ENCODE results near the gene ZNF862. TPM values are rescaled to one million over a fixed set of nuclear protein-coding genes. Genes with fewer than 3 reads are reported as not detected.

ZNF862 gene
- total and polyA plus RNA-seq, 2 of the 13 experiments (the other 11 are each of a cell fraction or from before 2014, with no cell fraction given) = 0.89 to 2.0 TPM

DNA sequence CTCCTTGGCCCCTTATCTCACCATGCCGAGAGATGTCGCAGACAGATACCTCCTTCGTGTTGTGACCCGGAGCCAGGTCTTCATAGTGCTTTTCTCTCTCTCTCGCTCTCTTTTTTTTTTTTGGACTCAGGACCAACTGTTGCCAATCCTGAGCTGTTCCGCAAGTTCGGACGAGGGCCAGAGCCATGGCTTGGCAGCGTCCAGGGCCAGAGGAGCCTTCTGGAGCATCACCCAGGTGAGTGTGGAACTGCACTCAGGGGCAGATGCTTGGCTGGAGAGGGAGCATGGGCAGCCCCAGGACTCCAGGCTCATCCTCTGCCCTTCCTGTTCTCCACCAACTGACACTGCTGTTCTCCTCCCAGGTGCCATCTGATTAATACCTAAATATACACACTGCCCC, 7.8 kb downstream of the ZNF862 start:
- ATAC-seq = no peak
- BruUV-seq (replicated peaks) = no TSS peak
- Histone ChIP-seq H4K20me1 (ENCODE audit: insufficient read depth, low read length) (no peaks in the 10 kb centered on the region), H3K27me3 (ENCODE audit: control insufficient read depth in 1 of 2, insufficient read depth in 2 of 2, low read length in 2 of 2) (peaks cover 0 to 26% of the 10 kb centered on the region in 2 experiments; a peak in 3 of 5 replicates), H3K27ac (ENCODE audit: extremely low read length, insufficient read depth, low read length) (no peak overlapping the region), H2AFZ (ENCODE audit: low read length) (no peak overlapping the region), H3K9me3 (ENCODE audit: low read length) (no peaks in the 10 kb centered on the region), H3K4me2 (ENCODE audit: low read depth, low read length) (no peak overlapping the region), H3K4me3 (replicated peaks in 1 of 3; ENCODE audit: insufficient read depth in 1 of 3, low read depth in 2 of 3, low read length in 3 of 3) (no peak overlapping the region), H3K9ac (ENCODE audit: insufficient read depth, low read depth, low read length) (no peak overlapping the region), H3K36me3 (replicated peaks in 1 of 2; ENCODE audit: control insufficient read depth in 1 of 2, insufficient read depth in 2 of 2, low read length in 2 of 2) (no peaks in the 10 kb centered on the region), H3K79me2 (ENCODE audit: insufficient read depth, low read length) (no peaks in the 10 kb centered on the region), H3K4me1 (ENCODE audit: insufficient read depth, low read length) (no peaks in the 10 kb centered on the region)
- in situ Hi-C loops (cut with HindIII; ENCODE audit: extremely low pct_ligation_motif_present, low pct_unique_long_range_greater_than_20kb) = no loop called here
- 41% methylated on average over 9 of the region's 9 CpGs for WGBS (ENCODE audit: low lambda C conversion rate)
- ChIA-PET POLR2A (no interaction called here), CTCF (ENCODE audit: low intra/inter-chr PET ratio, low total read pairs) (no interaction called here)
- no peak for FAIRE-seq
- TF ChIP-seq, protein P1, sequence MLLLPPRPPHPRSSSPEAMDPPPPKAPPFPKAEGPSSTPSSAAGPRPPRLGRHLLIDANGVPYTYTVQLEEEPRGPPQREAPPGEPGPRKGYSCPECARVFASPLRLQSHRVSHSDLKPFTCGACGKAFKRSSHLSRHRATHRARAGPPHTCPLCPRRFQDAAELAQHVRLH (CRISPR knock-in tag; IDR thresholded peaks at IDR 0.05; ENCODE audit: borderline replicate concordance, low read depth) = no peak
- no peak for TF ChIP-seq KDM5B (CRISPR knock-in tag; IDR thresholded peaks at IDR 0.05; ENCODE audit: borderline replicate concordance)
- TF ChIP-seq SOX6 (IDR thresholded peaks at IDR 0.05) = no peak
- no peak for TF ChIP-seq SOX6 (CRISPR knock-in tag; IDR thresholded peaks at IDR 0.05)
- no peak for TF ChIP-seq ZNF17 (CRISPR knock-in tag; IDR thresholded peaks at IDR 0.05)
- no peak for TF ChIP-seq FOXK2 (IDR thresholded peaks at IDR 0.05)
- intact Hi-C loops (cut with micrococcal nuclease; ENCODE audit: unreplicated experiment) = no loop called here
- no peak for DNase-seq (ENCODE audit: low spot score)

DNA sequence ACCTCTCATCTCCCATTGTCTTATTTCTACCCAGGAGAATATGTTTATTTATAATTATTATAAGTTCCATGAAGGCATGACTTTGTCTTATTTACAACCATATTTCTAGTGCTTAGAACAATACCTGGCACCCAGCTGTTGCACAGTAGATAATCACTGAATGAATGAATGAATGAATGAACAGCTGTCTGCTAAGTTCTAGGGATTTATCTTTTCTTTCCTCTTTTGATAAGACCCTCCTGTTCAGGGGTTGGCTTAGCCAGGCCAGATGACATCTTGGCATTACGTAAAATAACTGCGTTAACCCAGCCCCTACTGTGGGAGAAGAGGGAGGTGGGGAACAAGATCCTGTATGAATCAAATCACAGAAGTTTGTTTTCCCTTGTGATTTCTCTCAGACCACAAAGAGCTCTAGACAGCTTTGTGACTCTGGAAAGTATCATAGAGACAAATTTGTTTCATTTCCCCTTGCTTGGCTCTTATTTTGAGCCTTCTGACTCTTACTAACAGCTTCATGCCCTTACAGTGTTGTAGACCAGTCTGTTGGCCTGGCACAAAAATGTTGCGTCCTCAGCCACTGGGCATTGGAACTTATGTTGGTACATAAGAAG, 8.4 kb downstream of the ZNF862 start:
- Histone ChIP-seq H3K36me3 (replicated peaks in 1 of 2; ENCODE audit: control insufficient read depth in 1 of 2, insufficient read depth in 2 of 2, low read length in 2 of 2) (no peaks in the 10 kb centered on the region), H3K79me2 (ENCODE audit: insufficient read depth, low read length) (no peaks in the 10 kb centered on the region), H3K9me3 (ENCODE audit: low read length) (no peaks in the 10 kb centered on the region), H2AFZ (ENCODE audit: low read length) (no peak overlapping the region), H3K4me1 (ENCODE audit: insufficient read depth, low read length) (no peaks in the 10 kb centered on the region), H4K20me1 (ENCODE audit: insufficient read depth, low read length) (no peaks in the 10 kb centered on the region), H3K27me3 (ENCODE audit: control insufficient read depth in 1 of 2, insufficient read depth in 2 of 2, low read length in 2 of 2) (peaks cover 0 to 29% of the 10 kb centered on the region in 2 experiments; a peak in 3 of 5 replicates), H3K4me3 (replicated peaks in 1 of 3; ENCODE audit: insufficient read depth in 1 of 3, low read depth in 2 of 3, low read length in 3 of 3) (no peak overlapping the region), H3K27ac (ENCODE audit: extremely low read length, insufficient read depth, low read length) (no peak overlapping the region), H3K9ac (ENCODE audit: insufficient read depth, low read depth, low read length) (no peak overlapping the region), H3K4me2 (ENCODE audit: low read depth, low read length) (no peak overlapping the region)
- WGBS (ENCODE audit: low lambda C conversion rate) = 76% methylated on average over 3 of the region's 3 CpGs
- ChIA-PET CTCF (ENCODE audit: low intra/inter-chr PET ratio, low total read pairs) (no interaction called here), POLR2A (interaction anchor here (0.8 kb wide), 1 partner anchor 8 kb away, joined by 3 read pairs; the partner anchor contains the start of gene ZNF862)
- intact Hi-C loops (cut with micrococcal nuclease; ENCODE audit: unreplicated experiment) (no loop called here), in situ Hi-C loops (cut with HindIII; ENCODE audit: extremely low pct_ligation_motif_present, low pct_unique_long_range_greater_than_20kb) (no loop called here)
- DNase-seq (ENCODE audit: low spot score) (no peak), FAIRE-seq (no peak), ATAC-seq (no peak)
- no TSS peak for BruUV-seq (replicated peaks)
- TF ChIP-seq SMAD1 (CRISPR knock-in tag; IDR thresholded peaks at IDR 0.05; ENCODE audit: borderline replicate concordance, low read depth) (no peak), PHF5A (CRISPR knock-in tag; IDR thresholded peaks at IDR 0.05; ENCODE audit: low read depth, unreplicated experiment) (no peak), RFX3 (CRISPR knock-in tag; IDR thresholded peaks at IDR 0.05) (no peak), ZNF816 (CRISPR knock-in tag; IDR thresholded peaks at IDR 0.05; ENCODE audit: borderline replicate concordance) (no peak)
